Measurements from ENCODE around the gene HGFAC.

HGFAC gene

GRCh38 chr4:3413675-3414420, 27.9 kb upstream of the HGFAC start:
- DNase-seq (ENCODE audit: low read depth, low spot score): no peak
- POLR2A ChIA-PET: no interaction called here
- TF ChIP-seq CTCF (IDR thresholded peaks at IDR 0.05; ENCODE audit: insufficient read depth, low read length, missing control alignments): no peak
- no peak overlapping the region for H3K4me3 ChIP-seq (ENCODE audit: low read depth, low read length)
- CTCF ChIA-PET: interaction anchor here (0.8 to 1.7 kb wide), 3 partner anchors 9 to 68 kb away, joined by 3 read pairs; no protein-coding TSS in a partner anchor

DNA sequence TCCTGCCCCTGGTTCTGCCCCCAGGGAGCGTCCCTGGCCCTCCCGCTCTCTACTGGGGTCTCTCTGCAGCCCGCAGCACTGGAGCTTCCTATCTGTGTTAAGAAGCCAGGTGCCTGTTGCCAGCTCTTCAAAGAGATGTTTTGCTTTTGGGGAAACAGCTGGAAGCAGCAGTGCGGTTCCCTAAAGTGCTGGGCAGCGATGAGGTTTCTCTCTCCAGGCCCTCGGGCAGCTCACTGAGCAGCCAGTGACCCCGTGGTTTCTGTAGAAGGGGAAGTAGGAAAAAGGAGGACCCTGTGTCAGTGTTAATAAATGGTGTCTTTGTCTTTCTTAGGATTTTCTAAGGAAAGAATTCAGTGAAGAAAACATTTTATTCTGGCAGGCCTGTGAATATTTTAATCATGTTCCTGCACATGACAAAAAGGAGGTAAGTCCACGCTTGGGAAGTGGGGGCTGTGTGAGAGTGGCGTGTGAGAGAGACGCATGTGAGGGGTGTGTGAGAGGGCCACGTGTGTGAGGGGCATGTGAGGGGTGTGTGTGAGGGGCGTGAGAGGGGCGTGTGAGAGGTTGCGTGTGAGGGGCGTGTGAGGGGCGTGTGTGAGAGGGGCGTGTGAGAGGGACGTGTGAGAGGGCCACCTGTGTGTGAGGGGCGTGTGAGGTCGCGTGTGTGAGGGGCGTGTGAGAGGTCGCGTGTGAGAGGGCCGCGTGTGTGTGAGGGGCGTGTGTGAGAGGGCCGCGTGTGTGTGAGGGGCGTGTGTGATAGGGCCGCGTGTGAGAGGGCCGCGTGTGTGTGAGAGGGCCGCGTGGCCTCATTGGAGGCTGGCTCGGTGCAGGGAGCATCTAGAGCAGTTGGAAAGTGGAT, 27.1 kb upstream of the HGFAC start:
- no peak for DNase-seq (ENCODE audit: low read depth, low spot score)

DNA sequence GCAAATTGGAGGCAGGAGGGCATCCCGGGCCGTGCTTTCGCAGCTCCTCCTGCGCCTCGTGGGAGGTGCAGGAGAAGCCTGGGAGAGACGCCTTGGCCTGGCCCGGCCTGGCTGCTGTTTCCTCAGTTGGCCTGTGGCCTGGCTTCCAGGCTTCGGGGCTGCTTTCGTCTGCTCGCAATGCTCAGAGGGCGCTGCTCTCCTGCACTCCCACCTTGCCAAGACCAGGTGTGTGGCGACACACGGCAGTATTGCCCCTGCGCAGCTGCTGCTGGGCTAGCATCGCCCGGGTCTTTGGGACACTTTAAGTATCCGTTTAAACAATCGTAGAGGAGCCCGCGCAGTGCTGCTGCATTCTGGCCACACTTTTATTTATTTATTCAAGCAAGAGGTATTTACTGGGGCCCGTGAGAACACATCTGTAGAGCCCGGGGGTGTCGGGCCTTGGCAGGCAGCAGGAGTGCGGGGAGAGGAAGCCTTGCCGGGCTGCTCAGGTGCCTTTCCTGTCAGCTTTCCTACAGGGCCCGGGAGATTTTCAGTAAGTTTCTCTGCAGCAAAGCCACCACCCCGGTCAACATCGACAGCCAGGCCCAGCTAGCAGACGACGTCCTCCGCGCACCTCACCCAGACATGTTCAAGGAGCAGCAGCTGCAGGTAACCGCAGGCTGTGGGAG, 26.2 kb upstream of the HGFAC start:
- ChIA-PET CTCF (no interaction called here), POLR2A (no interaction called here)
- TF ChIP-seq CTCF (IDR thresholded peaks at IDR 0.05; ENCODE audit: insufficient read depth, low read length, missing control alignments): no peak
- no peak for DNase-seq (ENCODE audit: low read depth, low spot score)
- no peak overlapping the region for H3K4me3 ChIP-seq (ENCODE audit: low read depth, low read length)

More for the DNA sequence above, 27.1 kb upstream of the HGFAC start:
- ChIA-PET CTCF (no interaction called here), POLR2A (no interaction called here)
- H3K4me3 ChIP-seq (ENCODE audit: low read depth, low read length): no peak overlapping the region
- TF ChIP-seq CTCF (IDR thresholded peaks at IDR 0.05; ENCODE audit: insufficient read depth, low read length, missing control alignments): no peak

DNA sequence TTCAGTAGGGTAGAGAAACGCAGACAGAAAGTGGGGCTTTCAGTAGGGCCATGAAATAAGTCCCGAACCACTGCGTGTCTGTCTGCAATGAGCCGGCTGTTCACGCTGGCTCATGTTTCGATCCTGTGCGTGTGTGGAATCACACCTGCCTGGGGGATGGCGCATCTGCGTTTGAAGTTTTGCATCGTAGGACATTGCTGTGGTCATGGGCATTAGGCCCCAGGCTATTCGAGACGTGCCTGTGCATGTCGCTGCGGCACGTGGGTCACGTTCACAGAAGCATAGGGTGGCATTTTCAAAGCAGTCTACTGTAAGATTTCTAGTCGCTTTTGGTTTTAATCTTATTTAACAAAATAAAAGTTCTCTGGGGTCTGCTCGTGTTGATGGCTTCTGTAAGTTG, 25.5 kb upstream of the HGFAC start:
- ChIA-PET POLR2A (no interaction called here), CTCF (no interaction called here)
- no peak for TF ChIP-seq CTCF (IDR thresholded peaks at IDR 0.05; ENCODE audit: insufficient read depth, low read length, missing control alignments)
- no peak for DNase-seq (ENCODE audit: low read depth, low spot score)
- H3K4me3 ChIP-seq (ENCODE audit: low read depth, low read length): no peak overlapping the region

- ChIA-PET CTCF (interaction anchor here (0.9 to 1.1 kb wide), 2 partner anchors 47 to 70 kb away, joined by 3 read pairs; no protein-coding TSS in a partner anchor), POLR2A (no interaction called here)
These were observed 24.9 kb upstream of the HGFAC start for GRCh38 chr4:3416821-3417221.

More at GRCh38 chr4:3416821-3417221, 24.9 kb upstream of the HGFAC start:
- TF ChIP-seq CTCF (IDR thresholded peaks at IDR 0.05; ENCODE audit: insufficient read depth, low read length, missing control alignments): no peak
- DNase-seq (ENCODE audit: low read depth, low spot score): no peak
- no peak overlapping the region for H3K4me3 ChIP-seq (ENCODE audit: low read depth, low read length)

All from AG04449 (cell line).